ENCODE data around the gene EFCAB14.

The EFCAB14 gene

DNA sequence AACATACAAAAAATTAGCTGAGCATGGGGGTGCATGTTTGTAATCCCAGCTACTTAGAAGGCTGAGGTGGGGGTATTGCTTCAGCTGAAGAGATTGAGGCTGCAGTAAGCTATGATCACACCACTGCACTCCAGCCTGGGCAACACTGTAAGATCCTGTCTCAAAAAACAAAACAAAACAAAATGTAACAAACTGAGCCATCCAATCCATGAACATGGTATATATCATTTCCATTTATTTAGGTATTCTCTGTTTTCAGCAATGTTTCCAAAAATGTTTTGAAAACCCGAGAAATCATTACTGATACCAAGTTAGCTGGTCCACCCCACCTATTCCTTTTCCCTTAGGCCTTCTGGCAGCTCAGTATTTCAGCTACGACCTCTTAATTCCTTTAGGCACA is 69.2 kb downstream of the EFCAB14 start:
- Histone ChIP-seq H3K4me3 (ENCODE audit: low read length in 2 of 2) (no peak overlapping the region), H3K36me3 (ENCODE audit: control insufficient read depth in 2 of 2, insufficient read depth in 2 of 2, low read length in 2 of 2) (peaks cover 8 to 15% of the 10 kb centered on the region in 2 donors), H3K9me3 (ENCODE audit: control insufficient read depth in 2 of 2, low read length in 2 of 2) (no peaks in the 10 kb centered on the region), H3K27me3 (ENCODE audit: control insufficient read depth in 2 of 2, insufficient read depth in 2 of 2, low read length in 2 of 2) (no peaks in the 10 kb centered on the region), H3K9ac (ENCODE audit: low read depth in 1 of 2, low read length in 2 of 2) (no peak overlapping the region), H3K27ac (ENCODE audit: low read depth in 2 of 2, low read length in 2 of 2) (no peak overlapping the region), H3K4me1 (ENCODE audit: control insufficient read depth in 2 of 2, insufficient read depth in 2 of 2, low read length in 2 of 2) (peaks cover 7 to 10% of the 10 kb centered on the region in 2 donors)

DNA sequence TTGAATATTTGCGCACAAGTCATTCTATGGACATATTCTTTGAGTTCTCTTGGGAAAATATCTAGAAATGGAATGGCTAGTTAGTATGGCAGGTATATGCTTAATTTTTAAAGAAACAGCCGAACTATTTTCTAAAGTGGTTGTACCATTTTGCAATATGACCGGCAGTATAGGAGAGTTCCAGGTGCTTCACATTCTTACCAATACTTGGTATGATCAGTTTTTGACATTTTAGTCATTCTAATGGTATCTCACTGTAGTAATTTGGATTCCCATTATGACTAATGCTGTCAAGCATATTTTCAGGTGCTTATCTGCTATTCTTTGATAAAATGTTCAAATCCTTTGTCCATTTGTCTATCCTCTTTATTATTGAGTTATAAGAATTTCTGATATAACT is 71.3 kb downstream of the EFCAB14 start:
- Histone ChIP-seq H3K4me3 (ENCODE audit: low read length in 2 of 2) (no peak overlapping the region), H3K27me3 (ENCODE audit: control insufficient read depth in 2 of 2, insufficient read depth in 2 of 2, low read length in 2 of 2) (no peaks in the 10 kb centered on the region), H3K27ac (ENCODE audit: low read depth in 2 of 2, low read length in 2 of 2) (no peak overlapping the region), H3K4me1 (ENCODE audit: control insufficient read depth in 2 of 2, insufficient read depth in 2 of 2, low read length in 2 of 2) (peaks cover 8 to 9% of the 10 kb centered on the region in 2 donors), H3K36me3 (ENCODE audit: control insufficient read depth in 2 of 2, insufficient read depth in 2 of 2, low read length in 2 of 2) (peaks cover 7 to 12% of the 10 kb centered on the region in 2 donors), H3K9me3 (ENCODE audit: control insufficient read depth in 2 of 2, low read length in 2 of 2) (no peaks in the 10 kb centered on the region), H3K9ac (ENCODE audit: low read depth in 1 of 2, low read length in 2 of 2) (no peak overlapping the region)

DNA sequence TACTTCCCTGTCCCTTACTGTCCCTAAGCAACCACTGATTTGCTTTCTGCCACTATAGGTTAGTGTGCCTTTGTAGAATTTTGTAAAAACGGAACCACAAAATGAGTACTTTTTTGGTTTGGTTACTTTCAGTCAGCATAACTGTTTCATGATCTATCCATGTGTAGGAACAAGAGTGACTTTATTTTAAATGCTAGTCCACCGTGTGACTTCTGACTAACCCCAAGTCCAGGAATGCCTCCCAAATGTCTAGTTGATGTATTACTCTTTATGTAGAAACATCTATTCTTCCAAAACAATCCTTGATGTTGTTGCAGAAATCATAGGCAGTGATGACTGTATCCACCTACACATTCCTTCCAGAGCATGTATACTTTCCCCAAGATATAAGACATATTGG is 72.1 kb downstream of the EFCAB14 start:
- no peak overlapping the region for H3K27ac ChIP-seq (ENCODE audit: low read depth in 2 of 2, low read length in 2 of 2)
- H3K27me3 ChIP-seq (ENCODE audit: control insufficient read depth in 2 of 2, insufficient read depth in 2 of 2, low read length in 2 of 2): no peaks in the 10 kb centered on the region
- H3K9ac ChIP-seq (ENCODE audit: low read depth in 1 of 2, low read length in 2 of 2): no peak overlapping the region
- no peak overlapping the region for H3K4me3 ChIP-seq (ENCODE audit: low read length in 2 of 2)
- H3K9me3 ChIP-seq (ENCODE audit: control insufficient read depth in 2 of 2, low read length in 2 of 2): no peaks in the 10 kb centered on the region
- peaks cover 7 to 8% of the 10 kb centered on the region in 2 donors for H3K4me1 ChIP-seq (ENCODE audit: control insufficient read depth in 2 of 2, insufficient read depth in 2 of 2, low read length in 2 of 2)
- H3K36me3 ChIP-seq (ENCODE audit: control insufficient read depth in 2 of 2, insufficient read depth in 2 of 2, low read length in 2 of 2): peaks cover 10 to 15% of the 10 kb centered on the region in 2 donors

DNA sequence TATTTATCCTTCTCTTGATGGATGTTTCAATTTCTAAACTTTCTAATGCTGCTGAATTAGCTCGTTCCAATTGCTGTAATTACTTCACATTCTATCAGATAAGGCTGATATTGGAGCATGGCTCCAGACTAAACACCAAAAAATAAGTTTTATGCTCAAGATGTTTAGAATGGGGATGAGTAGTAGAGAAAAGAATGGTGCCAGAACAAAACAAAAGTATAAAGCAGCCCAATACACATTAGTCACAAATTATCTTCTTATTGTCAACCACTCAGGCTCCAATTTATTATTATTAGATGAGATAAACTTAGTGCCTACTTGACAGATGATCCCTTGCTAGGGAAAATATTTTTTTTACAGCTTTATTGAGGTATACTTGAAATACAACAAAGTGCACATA is 72.6 kb downstream of the EFCAB14 start:
- Histone ChIP-seq H3K4me1 (ENCODE audit: control insufficient read depth in 2 of 2, insufficient read depth in 2 of 2, low read length in 2 of 2) (peaks cover 7 to 8% of the 10 kb centered on the region in 2 donors), H3K4me3 (ENCODE audit: low read length in 2 of 2) (no peak overlapping the region), H3K9me3 (ENCODE audit: control insufficient read depth in 2 of 2, low read length in 2 of 2) (no peaks in the 10 kb centered on the region), H3K36me3 (ENCODE audit: control insufficient read depth in 2 of 2, insufficient read depth in 2 of 2, low read length in 2 of 2) (peaks cover 10 to 16% of the 10 kb centered on the region in 2 donors), H3K27me3 (ENCODE audit: control insufficient read depth in 2 of 2, insufficient read depth in 2 of 2, low read length in 2 of 2) (no peaks in the 10 kb centered on the region), H3K9ac (ENCODE audit: low read depth in 1 of 2, low read length in 2 of 2) (no peak overlapping the region), H3K27ac (ENCODE audit: low read depth in 2 of 2, low read length in 2 of 2) (no peak overlapping the region)

DNA sequence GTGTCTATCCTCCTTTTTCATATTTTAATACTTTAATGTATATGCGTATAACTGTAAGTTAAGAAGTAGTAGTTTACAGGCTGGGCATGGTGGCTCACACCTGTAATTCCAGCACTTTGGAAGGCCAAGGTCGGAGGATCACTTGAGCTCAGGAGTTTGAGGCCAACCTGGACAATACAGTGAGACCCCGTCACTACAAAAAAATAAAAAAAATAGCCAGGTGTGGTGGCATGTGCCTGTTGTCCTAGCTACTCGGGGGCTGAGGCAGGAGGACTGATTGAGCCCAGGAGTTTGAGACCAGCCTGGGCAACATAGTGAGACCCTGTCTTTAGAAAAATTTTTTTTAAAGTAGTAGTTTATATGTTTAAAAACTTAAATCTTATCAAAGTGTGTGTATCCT is 73.1 kb downstream of the EFCAB14 start:
- no peak overlapping the region for H3K9ac ChIP-seq (ENCODE audit: low read depth in 1 of 2, low read length in 2 of 2)
- no peak overlapping the region for H3K27ac ChIP-seq (ENCODE audit: low read depth in 2 of 2, low read length in 2 of 2)
- H3K36me3 ChIP-seq (ENCODE audit: control insufficient read depth in 2 of 2, insufficient read depth in 2 of 2, low read length in 2 of 2): peaks cover 10 to 16% of the 10 kb centered on the region in 2 donors
- H3K4me1 ChIP-seq (ENCODE audit: control insufficient read depth in 2 of 2, insufficient read depth in 2 of 2, low read length in 2 of 2): peaks cover 7 to 8% of the 10 kb centered on the region in 2 donors
- H3K4me3 ChIP-seq (ENCODE audit: low read length in 2 of 2): no peak overlapping the region
- no peaks in the 10 kb centered on the region for H3K9me3 ChIP-seq (ENCODE audit: control insufficient read depth in 2 of 2, low read length in 2 of 2)
- no peaks in the 10 kb centered on the region for H3K27me3 ChIP-seq (ENCODE audit: control insufficient read depth in 2 of 2, insufficient read depth in 2 of 2, low read length in 2 of 2)

DNA sequence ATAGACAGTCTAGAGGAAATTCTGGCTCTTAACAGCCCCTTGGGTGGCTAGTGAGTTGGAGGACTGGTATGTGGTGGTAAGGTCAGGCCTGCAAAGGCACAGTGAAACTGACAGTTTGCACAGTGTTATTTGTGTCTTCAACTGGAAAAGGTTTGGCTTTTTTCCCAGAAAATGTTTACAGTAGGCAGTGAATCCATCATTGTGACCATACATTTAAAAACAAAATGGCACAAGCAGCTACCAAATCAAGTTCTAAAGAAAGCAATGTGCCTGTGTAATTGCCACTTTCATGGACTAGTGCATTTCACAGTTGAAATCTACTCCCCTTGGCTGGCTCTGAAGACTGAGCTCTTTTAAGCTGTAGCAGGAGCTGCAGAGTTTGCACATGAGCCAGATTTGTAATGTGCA is 75.5 kb downstream of the EFCAB14 start:
- Histone ChIP-seq H3K4me1 (ENCODE audit: control insufficient read depth in 2 of 2, insufficient read depth in 2 of 2, low read length in 2 of 2) (peaks cover 8 to 11% of the 10 kb centered on the region in 2 donors), H3K27ac (ENCODE audit: low read depth in 2 of 2, low read length in 2 of 2) (peak overlapping the region; percentile 44 to 46), H3K36me3 (ENCODE audit: control insufficient read depth in 2 of 2, insufficient read depth in 2 of 2, low read length in 2 of 2) (peaks cover 7 to 12% of the 10 kb centered on the region in 2 donors)

DNA sequence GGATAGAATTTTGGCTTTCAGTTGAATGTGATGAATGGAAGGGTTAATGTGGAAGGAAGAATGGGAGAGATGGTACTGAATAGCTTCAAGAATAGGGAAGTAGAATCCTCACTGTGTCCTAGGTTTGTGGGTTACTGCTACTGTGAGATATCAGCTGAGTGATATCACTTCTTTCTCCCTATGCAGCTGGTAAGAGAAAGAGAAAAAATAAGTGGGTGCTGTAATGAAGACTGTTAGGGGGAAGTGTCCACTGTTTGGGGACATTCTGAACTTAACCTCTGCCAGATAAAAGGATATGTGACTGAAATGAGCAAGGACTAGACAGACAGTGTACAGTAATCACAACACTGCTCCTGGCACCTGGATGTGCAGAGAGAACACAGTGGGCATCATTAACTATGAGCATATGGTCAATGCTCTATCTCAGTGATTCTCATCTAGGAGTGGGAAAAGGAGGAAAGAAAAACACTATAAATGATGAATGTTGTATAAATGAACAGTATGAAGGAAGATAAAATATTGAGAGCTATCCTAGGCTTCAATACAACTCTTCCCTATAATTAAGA is 76.7 kb downstream of the EFCAB14 start:
- H3K9ac ChIP-seq (ENCODE audit: low read depth in 1 of 2, low read length in 2 of 2): no peak overlapping the region
- no peak overlapping the region for H3K27ac ChIP-seq (ENCODE audit: low read depth in 2 of 2, low read length in 2 of 2)
- H3K36me3 ChIP-seq (ENCODE audit: control insufficient read depth in 2 of 2, insufficient read depth in 2 of 2, low read length in 2 of 2): peaks cover 7 to 15% of the 10 kb centered on the region in 2 donors
- peaks cover 8 to 11% of the 10 kb centered on the region in 2 donors for H3K4me1 ChIP-seq (ENCODE audit: control insufficient read depth in 2 of 2, insufficient read depth in 2 of 2, low read length in 2 of 2)
- H3K9me3 ChIP-seq (ENCODE audit: control insufficient read depth in 2 of 2, low read length in 2 of 2): no peaks in the 10 kb centered on the region
- no peaks in the 10 kb centered on the region for H3K27me3 ChIP-seq (ENCODE audit: control insufficient read depth in 2 of 2, insufficient read depth in 2 of 2, low read length in 2 of 2)
- no peak overlapping the region for H3K4me3 ChIP-seq (ENCODE audit: low read length in 2 of 2)

More for the DNA sequence above, 75.5 kb downstream of the EFCAB14 start:
- Histone ChIP-seq H3K9me3 (ENCODE audit: control insufficient read depth in 2 of 2, low read length in 2 of 2) (no peaks in the 10 kb centered on the region), H3K9ac (ENCODE audit: low read depth in 1 of 2, low read length in 2 of 2) (no peak overlapping the region), H3K4me3 (ENCODE audit: low read length in 2 of 2) (no peak overlapping the region), H3K27me3 (ENCODE audit: control insufficient read depth in 2 of 2, insufficient read depth in 2 of 2, low read length in 2 of 2) (no peaks in the 10 kb centered on the region)

DNA sequence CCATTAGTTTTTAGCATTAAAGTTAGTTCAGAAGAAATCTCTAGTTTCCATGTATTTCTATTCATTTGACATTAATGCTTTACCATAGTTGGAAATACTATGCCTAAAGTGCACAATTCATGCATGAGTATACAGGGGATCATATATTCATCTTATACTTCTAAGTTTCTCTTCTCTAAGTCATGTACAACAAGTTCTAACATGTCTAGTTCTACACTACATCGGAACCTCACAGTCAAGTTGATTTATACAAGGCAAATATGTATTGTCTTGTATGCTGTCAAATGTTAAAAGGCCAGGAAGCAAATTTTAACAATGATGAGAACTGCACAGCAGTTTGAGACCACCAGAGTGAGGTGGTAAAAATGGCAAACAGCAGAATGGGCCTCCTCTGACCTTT is 79.4 kb downstream of the EFCAB14 start:
- H3K27ac ChIP-seq (ENCODE audit: low read depth in 2 of 2, low read length in 2 of 2): no peak overlapping the region
- H3K36me3 ChIP-seq (ENCODE audit: control insufficient read depth in 2 of 2, insufficient read depth in 2 of 2, low read length in 2 of 2): peaks cover 22 to 25% of the 10 kb centered on the region in 2 donors
- H3K4me3 ChIP-seq (ENCODE audit: low read length in 2 of 2): no peak overlapping the region
- H3K4me1 ChIP-seq (ENCODE audit: control insufficient read depth in 2 of 2, insufficient read depth in 2 of 2, low read length in 2 of 2): peaks cover 8 to 11% of the 10 kb centered on the region in 2 donors
- H3K9ac ChIP-seq (ENCODE audit: low read depth in 1 of 2, low read length in 2 of 2): no peak overlapping the region
- no peaks in the 10 kb centered on the region for H3K27me3 ChIP-seq (ENCODE audit: control insufficient read depth in 2 of 2, insufficient read depth in 2 of 2, low read length in 2 of 2)
- no peaks in the 10 kb centered on the region for H3K9me3 ChIP-seq (ENCODE audit: control insufficient read depth in 2 of 2, low read length in 2 of 2)

DNA sequence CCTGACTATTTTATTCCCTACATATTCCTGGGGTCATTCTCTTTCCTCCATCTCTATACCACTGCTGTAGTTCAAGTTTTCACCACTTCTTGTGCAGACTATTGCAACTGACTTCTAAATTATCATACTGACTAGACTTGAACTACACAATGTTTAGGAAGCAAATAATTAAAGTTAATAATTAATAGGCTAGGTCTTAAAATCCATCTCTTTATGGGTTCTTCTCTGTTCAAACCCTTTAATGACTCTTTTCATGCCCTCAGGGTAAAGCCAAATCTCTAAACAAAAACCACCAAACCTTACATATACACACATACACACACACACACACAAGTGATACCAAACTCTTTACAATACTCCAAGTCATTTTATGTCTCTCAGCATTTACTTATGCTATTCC is 80.0 kb downstream of the EFCAB14 start:
- no peak overlapping the region for H3K9ac ChIP-seq (ENCODE audit: low read depth in 1 of 2, low read length in 2 of 2)
- H3K4me3 ChIP-seq (ENCODE audit: low read length in 2 of 2): no peak overlapping the region
- H3K27me3 ChIP-seq (ENCODE audit: control insufficient read depth in 2 of 2, insufficient read depth in 2 of 2, low read length in 2 of 2): no peaks in the 10 kb centered on the region
- peaks cover 24 to 31% of the 10 kb centered on the region in 2 donors for H3K36me3 ChIP-seq (ENCODE audit: control insufficient read depth in 2 of 2, insufficient read depth in 2 of 2, low read length in 2 of 2)
- peaks cover 8 to 11% of the 10 kb centered on the region in 2 donors for H3K4me1 ChIP-seq (ENCODE audit: control insufficient read depth in 2 of 2, insufficient read depth in 2 of 2, low read length in 2 of 2)
- H3K9me3 ChIP-seq (ENCODE audit: control insufficient read depth in 2 of 2, low read length in 2 of 2): no peaks in the 10 kb centered on the region
- no peak overlapping the region for H3K27ac ChIP-seq (ENCODE audit: low read depth in 2 of 2, low read length in 2 of 2)

DNA sequence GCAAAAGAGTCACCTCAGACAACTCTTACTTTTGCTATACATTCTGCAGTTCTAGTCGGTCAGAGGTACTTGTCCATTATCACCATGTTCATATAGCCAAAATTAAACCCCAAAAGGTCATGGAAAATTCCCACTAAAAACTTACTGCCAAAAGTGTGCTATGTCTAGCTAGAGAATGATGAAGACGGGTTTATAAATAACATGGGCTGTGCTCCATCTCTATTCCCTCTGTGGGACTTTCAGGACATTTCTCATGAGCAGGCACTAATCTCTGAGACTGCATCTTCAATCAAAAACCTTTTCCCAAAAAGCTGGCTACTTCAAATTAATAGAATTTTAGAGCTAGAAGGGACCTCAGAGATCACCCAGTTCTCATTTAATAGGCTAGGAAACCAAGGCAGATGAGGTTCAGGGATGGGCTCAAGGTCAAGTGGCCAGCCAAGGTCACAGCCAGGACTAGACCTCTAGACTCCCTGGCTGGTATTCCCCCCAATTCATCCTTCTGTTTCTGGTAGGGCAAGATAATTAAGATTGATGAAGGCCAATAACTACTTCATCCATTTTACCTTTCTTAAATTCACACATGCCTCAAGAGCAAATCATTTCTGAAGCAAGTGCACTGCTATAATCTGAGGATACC is 81.3 kb downstream of the EFCAB14 start:
- no peaks in the 10 kb centered on the region for H3K27me3 ChIP-seq (ENCODE audit: control insufficient read depth in 2 of 2, insufficient read depth in 2 of 2, low read length in 2 of 2)
- H3K9ac ChIP-seq (ENCODE audit: low read depth in 1 of 2, low read length in 2 of 2): no peak overlapping the region
- H3K36me3 ChIP-seq (ENCODE audit: control insufficient read depth in 2 of 2, insufficient read depth in 2 of 2, low read length in 2 of 2): peaks cover 24 to 41% of the 10 kb centered on the region in 2 donors
- no peak overlapping the region for H3K4me3 ChIP-seq (ENCODE audit: low read length in 2 of 2)
- no peaks in the 10 kb centered on the region for H3K9me3 ChIP-seq (ENCODE audit: control insufficient read depth in 2 of 2, low read length in 2 of 2)
- H3K4me1 ChIP-seq (ENCODE audit: control insufficient read depth in 2 of 2, insufficient read depth in 2 of 2, low read length in 2 of 2): peaks cover 0 to 4% of the 10 kb centered on the region in 2 donors
- H3K27ac ChIP-seq (ENCODE audit: low read depth in 2 of 2, low read length in 2 of 2): no peak overlapping the region
